ENCODE measurements around the gene WFIKKN1. TPM values are rescaled to one million over a fixed set of nuclear protein-coding genes. Genes with fewer than 3 reads are reported as not detected.
A peak's percentile ranks its signal among the peaks of the same experiment; 100 is the strongest.

Gene WFIKKN1
- total RNA-seq, 1 experiment from 2014 or later, result not detected

DNA sequence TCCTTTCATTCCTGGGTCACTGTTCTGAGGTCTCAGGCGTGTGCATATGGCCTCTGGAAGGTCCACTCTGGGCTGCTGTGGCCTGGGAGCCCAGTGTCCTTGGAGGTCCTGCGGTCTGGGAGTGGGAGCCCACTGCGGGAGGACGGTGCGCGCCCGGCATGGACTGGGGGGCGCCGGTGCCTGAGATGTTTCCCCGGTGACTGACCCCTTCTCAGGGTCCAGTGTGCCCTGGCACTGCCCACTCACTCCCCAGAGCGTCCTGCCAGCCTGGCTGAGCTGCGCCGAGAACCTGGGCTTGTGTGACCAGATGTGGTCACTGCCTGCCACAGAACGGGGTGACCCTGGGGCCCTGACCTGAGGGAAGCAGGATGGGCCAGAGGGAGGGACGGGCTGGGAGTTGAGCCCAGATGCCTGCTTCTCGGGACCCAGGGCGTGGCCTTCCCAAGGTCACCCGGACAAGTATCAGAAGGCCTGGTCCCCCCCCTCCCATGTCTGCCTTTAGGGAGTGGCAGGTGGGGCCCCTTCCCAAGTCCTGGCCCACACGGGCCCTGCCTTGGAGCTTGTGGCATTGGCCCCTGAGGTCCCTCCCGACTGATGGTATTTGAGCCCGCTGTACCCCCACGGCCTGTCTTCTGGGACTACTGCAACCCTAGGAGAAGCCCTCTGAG lies 43.6 kb downstream of the WFIKKN1 start:
- DNase-seq (ENCODE audit: low spot score), result no peak

DNA sequence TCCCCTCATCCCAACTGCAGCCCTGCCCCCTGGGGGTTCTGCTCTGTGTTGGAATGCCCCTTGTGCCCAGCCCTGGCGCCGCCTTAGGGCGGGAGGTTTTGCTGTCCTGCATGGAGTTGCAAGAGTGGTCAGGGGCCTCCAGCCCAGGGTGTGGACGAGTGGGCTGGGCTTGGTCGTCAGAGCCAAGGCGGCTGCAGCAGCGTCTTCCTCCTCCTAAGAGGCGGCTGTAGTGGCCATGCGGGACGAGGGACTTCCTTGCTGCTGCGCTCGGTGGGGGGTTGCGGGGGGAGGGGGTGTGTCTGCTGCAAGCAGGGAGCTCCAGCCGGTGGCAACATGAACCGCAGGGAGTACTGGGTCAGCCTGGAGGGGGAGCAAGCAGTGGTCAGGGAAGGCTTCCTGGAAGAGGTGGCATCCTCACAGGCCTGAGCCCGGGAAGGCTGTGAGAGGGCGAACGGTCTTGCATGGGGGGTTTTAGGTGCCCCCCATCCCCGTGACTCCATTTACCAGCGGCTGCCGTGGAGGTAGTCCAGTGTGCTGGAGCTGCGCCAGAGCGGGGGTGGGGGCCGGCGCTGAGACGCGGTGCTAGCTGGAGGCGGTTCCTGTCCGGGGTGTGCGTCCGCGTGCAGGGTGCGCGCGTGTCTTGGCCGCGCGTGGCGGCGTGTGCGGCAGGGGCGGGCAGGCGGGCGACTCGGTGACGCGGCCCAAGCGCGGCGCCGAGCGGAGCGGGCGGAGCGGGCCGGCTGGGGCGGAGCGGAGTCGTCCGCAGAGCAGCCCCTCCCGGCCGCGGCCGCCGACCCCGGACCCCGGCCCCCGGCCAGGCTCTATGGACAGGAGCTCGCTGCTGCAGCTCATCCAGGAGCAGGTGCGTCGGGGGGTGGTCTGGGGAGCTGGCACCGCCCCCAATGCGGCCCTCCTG lies 44.4 kb downstream of the WFIKKN1 start, which contains the start of gene RHBDL1:
TSS of gene RHBDL1 (plus strand) at position 704 of the 916 bp plus-strand sequence. CDS start at position 824, 120 bp downstream.
- DNase-seq (ENCODE audit: low spot score), result no peak

DNA sequence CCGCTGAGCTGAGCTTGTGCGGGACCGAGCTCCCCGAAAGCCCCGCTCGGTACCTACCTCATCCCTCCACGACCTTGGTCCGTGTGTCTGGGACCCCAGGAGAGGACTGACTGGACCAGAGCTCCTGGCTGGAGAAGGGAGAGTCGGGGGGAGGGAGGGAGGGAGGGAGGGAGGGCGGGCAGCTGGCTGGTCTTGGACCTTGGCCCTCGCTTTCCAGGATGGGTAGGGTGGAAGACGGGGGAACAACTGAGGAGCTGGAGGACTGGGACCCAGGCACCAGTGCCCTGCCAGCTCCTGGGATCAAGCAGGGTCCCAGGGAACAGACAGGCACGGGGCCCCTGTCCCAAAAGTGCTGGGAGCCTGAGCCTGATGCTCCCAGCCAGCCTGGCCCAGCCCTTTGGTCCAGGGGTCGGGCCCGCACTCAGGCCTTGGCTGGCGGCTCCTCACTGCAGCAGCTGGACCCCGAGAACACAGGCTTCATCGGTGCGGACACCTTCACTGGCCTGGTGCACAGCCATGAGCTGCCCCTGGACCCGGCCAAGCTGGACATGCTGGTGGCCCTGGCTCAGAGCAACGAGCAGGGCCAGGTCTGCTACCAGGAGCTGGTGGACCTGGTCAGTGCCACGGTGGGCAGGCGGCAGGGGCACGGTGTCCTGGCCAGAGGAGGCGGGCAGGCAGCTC lies 45.2 kb downstream of the WFIKKN1 start:
- no peak for DNase-seq (ENCODE audit: low spot score)

GRCh38 chr16:676565-676902 lies 45.7 kb downstream of the WFIKKN1 start:
- DNase-seq (ENCODE audit: low spot score), result no peak

DNA sequence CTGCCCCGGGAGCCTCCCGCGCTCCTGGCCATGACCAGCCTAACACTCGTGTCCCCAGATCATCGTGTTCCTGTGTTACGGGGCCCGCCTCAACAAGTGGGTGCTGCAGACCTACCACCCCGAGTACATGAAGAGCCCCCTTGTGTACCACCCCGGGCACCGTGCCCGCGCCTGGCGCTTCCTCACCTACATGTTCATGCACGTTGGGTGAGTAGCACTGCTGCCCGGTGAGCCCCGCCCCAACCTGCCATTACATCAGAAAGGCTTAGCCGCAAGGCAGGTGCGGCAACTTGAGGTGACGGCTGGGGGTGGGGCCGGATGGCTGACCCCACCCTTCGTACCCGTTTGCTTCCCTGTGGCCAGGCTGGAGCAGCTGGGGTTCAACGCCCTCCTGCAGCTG lies 46.1 kb downstream of the WFIKKN1 start:
- DNase-seq (ENCODE audit: low spot score), result no peak

GRCh38 chr16:677316-678190 lies 46.8 kb downstream of the WFIKKN1 start:
- no peak for DNase-seq (ENCODE audit: low spot score)

DNA sequence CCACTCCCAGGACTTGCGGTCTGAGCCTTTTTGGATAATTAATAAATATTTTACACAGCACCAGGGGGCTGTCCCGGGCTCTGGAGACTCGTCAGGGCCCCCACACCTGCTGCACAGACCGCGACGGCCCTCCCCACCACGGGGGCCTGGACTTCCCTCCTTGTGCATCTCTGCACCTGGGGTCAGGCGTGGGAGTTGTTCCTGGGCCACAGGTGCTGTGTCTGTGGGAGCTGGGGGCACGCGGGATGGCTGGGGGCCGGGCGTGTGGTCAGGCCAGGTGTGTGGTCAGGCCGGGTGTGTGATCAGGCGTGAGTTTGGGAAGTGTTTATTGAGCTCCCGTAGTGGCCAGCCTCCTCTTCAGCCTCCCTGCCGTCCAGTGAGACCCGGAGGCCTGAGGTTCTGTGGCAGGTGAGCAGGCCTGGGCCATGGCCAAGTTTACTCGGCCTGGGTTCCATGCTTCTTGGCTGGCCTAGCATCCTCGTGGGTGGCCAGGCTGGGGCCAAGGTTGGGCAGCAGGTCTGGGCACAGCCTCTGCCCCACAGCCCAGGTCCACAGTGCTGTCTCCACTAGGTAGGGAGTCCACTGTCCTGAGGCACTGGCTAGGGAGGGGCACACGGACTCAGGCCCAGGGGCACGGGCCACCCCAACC lies 47.5 kb downstream of the WFIKKN1 start:
- DNase-seq (ENCODE audit: low spot score), result no peak

GRCh38 chr16:678858-679813 lies 48.4 kb downstream of the WFIKKN1 start:
- no peak for DNase-seq (ENCODE audit: low spot score)

- DNase-seq (ENCODE audit: low spot score), result peak; percentile 77
These were observed 49.2 kb downstream of the WFIKKN1 start, which contains the start of gene STUB1 for GRCh38 chr16:679814-680624. Gene STUB1, plus strand, starts transcription at chr16:680410. Its CDS starts 116 bp downstream, at chr16:680526.

DNA sequence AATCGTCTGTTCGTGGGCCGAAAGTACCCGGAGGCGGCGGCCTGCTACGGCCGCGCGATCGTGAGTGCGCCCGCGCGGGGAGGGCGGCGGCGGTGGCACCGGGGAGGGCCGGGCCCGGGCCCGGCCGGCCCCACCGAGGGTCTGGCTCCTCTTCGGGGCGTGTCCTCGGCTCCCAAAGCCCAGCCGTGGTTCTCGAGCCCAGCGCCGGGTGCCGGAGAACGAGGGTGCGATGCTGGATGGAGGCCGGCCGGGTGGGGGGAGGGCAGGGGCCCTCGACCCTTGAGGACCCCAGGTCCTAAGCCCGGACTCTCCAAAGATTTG lies 49.8 kb downstream of the WFIKKN1 start:
- DNase-seq (ENCODE audit: low spot score), result no peak

DNA sequence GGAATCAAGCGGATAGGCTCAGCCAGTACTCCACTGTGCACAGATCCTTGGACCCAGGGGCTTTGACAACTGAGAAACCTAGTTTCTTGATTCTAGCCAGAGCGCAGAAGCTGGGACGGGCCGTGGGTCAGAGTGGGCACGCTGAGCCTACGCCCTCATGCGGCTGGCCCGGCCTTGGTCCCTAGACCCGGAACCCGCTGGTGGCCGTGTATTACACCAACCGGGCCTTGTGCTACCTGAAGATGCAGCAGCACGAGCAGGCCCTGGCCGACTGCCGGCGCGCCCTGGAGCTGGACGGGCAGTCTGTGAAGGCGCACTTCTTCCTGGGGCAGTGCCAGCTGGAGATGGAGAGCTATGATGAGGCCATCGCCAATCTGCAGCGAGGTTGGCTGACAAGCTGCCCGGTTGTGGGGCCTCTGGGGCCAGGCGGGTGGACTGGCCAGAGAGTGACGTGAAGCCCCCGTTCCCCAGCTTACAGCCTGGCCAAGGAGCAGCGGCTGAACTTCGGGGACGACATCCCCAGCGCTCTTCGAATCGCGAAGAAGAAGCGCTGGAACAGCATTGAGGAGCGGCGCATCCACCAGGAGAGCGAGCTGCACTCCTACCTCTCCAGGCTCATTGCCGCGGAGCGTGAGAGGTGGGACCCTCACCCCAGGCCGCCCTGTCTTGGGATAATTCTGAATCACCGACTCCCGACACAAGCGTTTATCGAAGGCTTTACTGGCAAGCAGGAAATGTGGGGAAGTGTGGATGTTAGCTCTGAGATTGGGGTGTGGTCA lies 50.4 kb downstream of the WFIKKN1 start:
- DNase-seq (ENCODE audit: low spot score), result peak; percentile 30

GRCh38 chr16:681746-682427 lies 51.1 kb downstream of the WFIKKN1 start:
- DNase-seq (ENCODE audit: low spot score), result peak; percentile 65

GRCh38 chr16:682493-683395 lies 52.0 kb downstream of the WFIKKN1 start:
- no peak for DNase-seq (ENCODE audit: low spot score)

- DNase-seq (ENCODE audit: low spot score), result no peak
These were observed 52.7 kb downstream of the WFIKKN1 start for GRCh38 chr16:683396-684070.

Measured in A172 (cell line).